Stimulated activated memory B cell treated with anti-CD40 and anti-IgM and Interleukin-4, amounts not matched to agents 10 μg/mL and 1 μg/mL and 100 μg/mL, for 72 hours (primary cell): Measurements from ENCODE around the gene OGFOD2.
A peak's percentile ranks its signal among the peaks of the same experiment; 100 is the strongest.

Source experiments
- ATAC-seq: fragments of 150-1000 bp; cut with Tn5 transposase; 2 replicates; pipeline ENCODE4 v1.10.0; 2021
- H3K27ac Mint-ChIP-seq: one replicate; pipeline ENCODE4 v1.8.0; 2022; ENCODE audit warnings: mild to moderate bottlenecking, mixed read lengths
- H3K27me3 Mint-ChIP-seq: one replicate; pipeline ENCODE4 v1.8.0; 2022; ENCODE audit warnings: mixed read lengths
- H3K36me3 Mint-ChIP-seq: one replicate; pipeline ENCODE4 v1.8.0; 2022; ENCODE audit warnings: mixed read lengths
- H3K4me1 Mint-ChIP-seq: one replicate; pipeline ENCODE4 v1.8.0; 2022; ENCODE audit warnings: mixed read lengths
- H3K4me3 Mint-ChIP-seq: one replicate; pipeline ENCODE4 v1.8.0; 2022; ENCODE audit warnings: mild to moderate bottlenecking, moderate library complexity, mixed read lengths
- H3K9me3 Mint-ChIP-seq: one replicate; pipeline ENCODE4 v1.8.0; 2022; ENCODE audit warnings: mixed read lengths

OGFOD2 gene

GRCh38 chr12:122964439-122965257 lies 10.4 kb upstream of the OGFOD2 start:
- Mint-ChIP-seq H3K9me3 (no peaks in the 10 kb centered on the region), H3K4me1 (peaks cover 15% of the 10 kb centered on the region), H3K4me3 (peak overlapping the region; percentile 54), H3K36me3 (no peaks in the 10 kb centered on the region), H3K27me3 (no peaks in the 10 kb centered on the region), H3K27ac (no peak overlapping the region)
- no peak for ATAC-seq

- Mint-ChIP-seq H3K27ac (no peak overlapping the region), H3K4me1 (peaks cover 15% of the 10 kb centered on the region), H3K36me3 (no peaks in the 10 kb centered on the region), H3K4me3 (no peak overlapping the region), H3K9me3 (no peaks in the 10 kb centered on the region), H3K27me3 (no peaks in the 10 kb centered on the region)
- no peak for ATAC-seq
Observed at GRCh38 chr12:122965321-122965751, 9.7 kb upstream of the OGFOD2 start.

GRCh38 chr12:122965851-122966742 lies 8.9 kb upstream of the OGFOD2 start, which contains the start of gene ABCB9:
Gene ABCB9, minus strand, starts transcription at chr12:122966463. Its CDS starts 6,228 bp downstream, at chr12:122960235.
- H3K4me3 Mint-ChIP-seq = peak within 1 kb of the TSS; percentile 73
- H3K27ac Mint-ChIP-seq = no peak within 1 kb of the TSS
- H3K27me3 Mint-ChIP-seq = no peaks in the 10 kb centered on the region
- ATAC-seq = peak; percentile 95
- no peaks in the 10 kb centered on the region for H3K36me3 Mint-ChIP-seq
- H3K4me1 Mint-ChIP-seq = peaks cover 15% of the 10 kb centered on the region
- H3K9me3 Mint-ChIP-seq = no peaks in the 10 kb centered on the region

- ATAC-seq = no peak
- no peak overlapping the region for H3K27ac Mint-ChIP-seq
- no peaks in the 10 kb centered on the region for H3K27me3 Mint-ChIP-seq
- peaks cover 15% of the 10 kb centered on the region for H3K4me1 Mint-ChIP-seq
- H3K4me3 Mint-ChIP-seq = peak overlapping the region; percentile 27
- no peaks in the 10 kb centered on the region for H3K9me3 Mint-ChIP-seq
- no peaks in the 10 kb centered on the region for H3K36me3 Mint-ChIP-seq
Observed at GRCh38 chr12:122966743-122967550, 8.1 kb upstream of the OGFOD2 start.

- Mint-ChIP-seq H3K27ac (peak overlapping the region; percentile 32), H3K9me3 (no peaks in the 10 kb centered on the region), H3K4me1 (peaks cover 15% of the 10 kb centered on the region), H3K36me3 (no peaks in the 10 kb centered on the region), H3K4me3 (no peak overlapping the region), H3K27me3 (no peaks in the 10 kb centered on the region)
- no peak for ATAC-seq
Observed at GRCh38 chr12:122968104-122968503, 6.9 kb upstream of the OGFOD2 start.

GRCh38 chr12:122969676-122970075 lies 5.4 kb upstream of the OGFOD2 start:
- Mint-ChIP-seq H3K9me3 (no peaks in the 10 kb centered on the region), H3K27ac (no peak overlapping the region), H3K27me3 (no peaks in the 10 kb centered on the region), H3K36me3 (no peaks in the 10 kb centered on the region), H3K4me1 (peaks cover 12% of the 10 kb centered on the region), H3K4me3 (no peak overlapping the region)
- ATAC-seq = no peak

GRCh38 chr12:122974274-122974891 lies 661 bp upstream of the OGFOD2 start:
- Mint-ChIP-seq H3K4me3 (peak overlapping the region; percentile 95), H3K9me3 (no peaks in the 10 kb centered on the region), H3K27ac (peak overlapping the region; percentile 99), H3K36me3 (no peaks in the 10 kb centered on the region), H3K4me1 (peaks cover 22% of the 10 kb centered on the region), H3K27me3 (no peaks in the 10 kb centered on the region)
- ATAC-seq = peak; percentile 95

- peaks cover 34% of the 10 kb centered on the region for H3K4me1 Mint-ChIP-seq
- H3K27ac Mint-ChIP-seq = peak overlapping the region; percentile 99
- peak overlapping the region; percentile 95 for H3K4me3 Mint-ChIP-seq
- no peaks in the 10 kb centered on the region for H3K9me3 Mint-ChIP-seq
- no peaks in the 10 kb centered on the region for H3K27me3 Mint-ChIP-seq
- H3K36me3 Mint-ChIP-seq = peaks cover 4% of the 10 kb centered on the region
- no peak for ATAC-seq
Observed at GRCh38 chr12:122975790-122976647, 975 bp downstream of the OGFOD2 start.

- no peaks in the 10 kb centered on the region for H3K9me3 Mint-ChIP-seq
- H3K4me1 Mint-ChIP-seq = peaks cover 39% of the 10 kb centered on the region
- H3K27me3 Mint-ChIP-seq = no peaks in the 10 kb centered on the region
- peaks cover 9% of the 10 kb centered on the region for H3K36me3 Mint-ChIP-seq
- ATAC-seq = no peak
- peak overlapping the region; percentile 95 for H3K4me3 Mint-ChIP-seq
- H3K27ac Mint-ChIP-seq = peak overlapping the region; percentile 99
Observed at GRCh38 chr12:122976648-122976975, 1.6 kb downstream of the OGFOD2 start.

- Mint-ChIP-seq H3K27ac (peak overlapping the region; percentile 24), H3K27me3 (no peaks in the 10 kb centered on the region), H3K4me3 (peak overlapping the region; percentile 95), H3K9me3 (no peaks in the 10 kb centered on the region), H3K36me3 (peaks cover 14% of the 10 kb centered on the region), H3K4me1 (peaks cover 45% of the 10 kb centered on the region)
- no peak for ATAC-seq
Observed at GRCh38 chr12:122977153-122977552, 2.1 kb downstream of the OGFOD2 start.

GRCh38 chr12:122977655-122978392 lies 2.8 kb downstream of the OGFOD2 start:
- no peaks in the 10 kb centered on the region for H3K27me3 Mint-ChIP-seq
- no peak overlapping the region for H3K4me3 Mint-ChIP-seq
- peak overlapping the region; percentile 24 for H3K27ac Mint-ChIP-seq
- peaks cover 14% of the 10 kb centered on the region for H3K36me3 Mint-ChIP-seq
- no peaks in the 10 kb centered on the region for H3K9me3 Mint-ChIP-seq
- peaks cover 52% of the 10 kb centered on the region for H3K4me1 Mint-ChIP-seq
- no peak for ATAC-seq

- ATAC-seq = no peak
- H3K27me3 Mint-ChIP-seq = no peaks in the 10 kb centered on the region
- H3K36me3 Mint-ChIP-seq = peaks cover 20% of the 10 kb centered on the region
- H3K27ac Mint-ChIP-seq = peak overlapping the region; percentile 24
- no peak overlapping the region for H3K4me3 Mint-ChIP-seq
- peaks cover 59% of the 10 kb centered on the region for H3K4me1 Mint-ChIP-seq
- no peaks in the 10 kb centered on the region for H3K9me3 Mint-ChIP-seq
Observed at GRCh38 chr12:122978507-122978955, 3.5 kb downstream of the OGFOD2 start.
